CD4-positive, alpha-beta T cell treated with Interleukin-15 for 1 hour (primary cell): ENCODE data around the gene RFX7.
"Not testable (repeated sequence)": the region's sequence is repeated elsewhere in the genome, so short reads cannot be mapped to it uniquely, and the experiment has no call there.

ENCODE experiments used
- DNase-seq: peaks from one replicate; pipeline ENCODE4 v3.0.0-alpha.2; 2020

Gene RFX7

GRCh38 chr15:56243163-56244037, at the start of gene RFX7:
TSS of gene RFX7 (minus strand) at chr15:56243879. CDS start at chr15:56243285, 594 bp downstream.
- peak; percentile 82 for DNase-seq

- DNase-seq = no peak
Measured at GRCh38 chr15:56292546-56293316, 49.1 kb upstream of the RFX7 start.

- DNase-seq = no peak
Measured at GRCh38 chr15:56291741-56292140, 48.1 kb upstream of the RFX7 start.

GRCh38 chr15:56286213-56286612, 42.5 kb upstream of the RFX7 start:
- no peak for DNase-seq

- no peak for DNase-seq
Measured at GRCh38 chr15:56281145-56281544, 37.5 kb upstream of the RFX7 start.

GRCh38 chr15:56273724-56274123, 30.0 kb upstream of the RFX7 start:
- DNase-seq = no peak

GRCh38 chr15:56272454-56272853, 28.8 kb upstream of the RFX7 start:
- no peak for DNase-seq

GRCh38 chr15:56266465-56266864, 22.8 kb upstream of the RFX7 start:
- DNase-seq = not testable (repeated sequence)

- no peak for DNase-seq
Measured at GRCh38 chr15:56261854-56262509, 18.3 kb upstream of the RFX7 start.

- not testable (repeated sequence) for DNase-seq
Measured at GRCh38 chr15:56257306-56257705, 13.6 kb upstream of the RFX7 start.

- DNase-seq = no peak
Measured at GRCh38 chr15:56254265-56254664, 10.6 kb upstream of the RFX7 start.

- no peak for DNase-seq
Measured at GRCh38 chr15:56252386-56252785, 8.7 kb upstream of the RFX7 start.

- DNase-seq = no peak
Measured at GRCh38 chr15:56251315-56252095, 7.8 kb upstream of the RFX7 start.

GRCh38 chr15:56250626-56251025, 6.9 kb upstream of the RFX7 start:
- DNase-seq = no peak

- DNase-seq = no peak
Measured at GRCh38 chr15:56249092-56249491, 5.4 kb upstream of the RFX7 start.

GRCh38 chr15:56248311-56248992, 4.8 kb upstream of the RFX7 start:
- DNase-seq = no peak

- DNase-seq = no peak
Measured at GRCh38 chr15:56247266-56247665, 3.6 kb upstream of the RFX7 start.

- DNase-seq = peak; percentile 86
Measured at GRCh38 chr15:56245871-56246814, 2.5 kb upstream of the RFX7 start.

- no peak for DNase-seq
Measured at GRCh38 chr15:56244811-56245576, 1.3 kb upstream of the RFX7 start.
